GM12878 (cell line): ENCODE results near the gene SHOC1. TPM values are rescaled to one million over a fixed set of nuclear protein-coding genes. Genes with fewer than 3 reads are reported as not detected.

Experiments
- ATAC-seq: fragments of 200-7000 bp; cut with Tn5 transposase; 3 replicates; pipeline ENCODE4 v1.9.1; 2020; ENCODE audit warnings: mild to moderate bottlenecking, moderate library complexity
- BruUV-seq: library from RNA; stranded (reverse); fragments of 400-500 nt; replicated peaks from 2 replicates; lab custom pipeline; 2021; lab: Mats Ljungman, UMichigan
- CTCF ChIA-PET: fragments of 300-600 bp; sonication (Branson Sonifier 250); formaldehyde crosslinking; extraction: SDS; loops from one replicate; lab custom pipeline; 2021; ENCODE audit warnings: inconsistent platforms; lab: Yijun Ruan, JAX
- POLR2A ChIA-PET: fragments of 350-600 bp; formaldehyde crosslinking; extraction: SDS; loops from one replicate; lab custom pipeline; 2021; ENCODE audit warnings: inconsistent platforms; lab: Charles Lee
- RAD21 ChIA-PET: fragments of 300-600 bp; sonication (Branson Sonifier 250); formaldehyde crosslinking; loops from one replicate; lab custom pipeline; 2023; ENCODE audit warnings: antibody characterized with exemption; ENCODE audit not compliant: unreplicated experiment; lab: Charles Lee
- SMC1A ChIA-PET: fragments of 300-600 bp; sonication (Branson Sonifier 250); formaldehyde crosslinking; loops from one replicate; lab custom pipeline; 2023; ENCODE audit not compliant: unreplicated experiment, uncharacterized antibody; lab: Charles Lee
- DNase-seq: peaks from one replicate; pipeline ENCODE4 v3.0.0-alpha.2; 2011; ENCODE audit warnings: low read depth, low spot score
- FAIRE-seq: peaks from 3 replicates; lab custom pipeline; 2011; peaks lifted over from hg19 to GRCh38; lab: Jason Lieb, UNC
- H2AFZ ChIP-seq: 2 replicates; pipeline ENCODE4 v1.6.0; 2011; ENCODE audit warnings: low read depth, low read length, control low read depth; ENCODE audit not compliant: control insufficient read depth
- H3K27ac ChIP-seq: 2 replicates; pipeline ENCODE4 v1.5.1; 2011; ENCODE audit warnings: control low read depth; ENCODE audit not compliant: control insufficient read depth, insufficient read depth
- H3K27me3 ChIP-seq, 2 experiments: replicated peaks in 1 of 2; 2 replicates each; pipeline versions ENCODE4 v1.6.0 to v1.6.1; 2011; ENCODE audit warnings: low read length in 1 of 2; ENCODE audit not compliant: control insufficient read depth in 2 of 2, insufficient read depth in 2 of 2
- H3K36me3 ChIP-seq, 2 experiments: 2 replicates each; pipeline ENCODE4 v1.5.1; 2011; ENCODE audit warnings: low read length in 1 of 2; ENCODE audit not compliant: control insufficient read depth in 2 of 2, insufficient read depth in 2 of 2
- H3K4me1 ChIP-seq: 2 replicates; pipeline ENCODE4 v1.6.1; 2011; ENCODE audit warnings: mild to moderate bottlenecking, low read length, moderate library complexity, mixed read lengths; ENCODE audit not compliant: control insufficient read depth, insufficient read depth
- H3K4me2 ChIP-seq: 2 replicates; pipeline ENCODE4 v1.6.0; 2011; ENCODE audit warnings: control low read depth; ENCODE audit not compliant: control insufficient read depth, insufficient read depth
- H3K4me3 ChIP-seq: fragments of 200-600 bp; sonication (generic); 2 replicates; pipeline ENCODE4 v1.5.1; 2016
- H3K79me2 ChIP-seq: 2 replicates; pipeline ENCODE4 v1.6.0; 2011; ENCODE audit warnings: low read length; ENCODE audit not compliant: control insufficient read depth, insufficient read depth
- H3K9ac ChIP-seq: 2 replicates; pipeline ENCODE4 v1.8.0; 2011; ENCODE audit warnings: low read length, control low read depth, mixed read lengths; ENCODE audit not compliant: control insufficient read depth, insufficient read depth
- H3K9me3 ChIP-seq: replicated peaks from 3 replicates; pipeline ENCODE4 v1.5.1; 2011; ENCODE audit warnings: mild to moderate bottlenecking, low read length; ENCODE audit not compliant: control insufficient read depth, insufficient read depth
- H4K20me1 ChIP-seq: 2 replicates; pipeline ENCODE4 v1.6.0; 2011; ENCODE audit not compliant: control insufficient read depth, insufficient read depth
- ATF7 ChIP-seq: fragments of 450-650 bp; IDR thresholded peaks from 2 replicates; pipeline ENCODE4 v1.6.1; 2016; ENCODE audit warnings: low read depth, mild to moderate bottlenecking
- KLF5 ChIP-seq: fragments of 450-650 bp; IDR thresholded peaks from 2 replicates; pipeline ENCODE4 v1.6.1; 2014; ENCODE audit warnings: mild to moderate bottlenecking; ENCODE audit not compliant: partially characterized antibody
- RAD21 ChIP-seq: IDR thresholded peaks from 2 replicates; pipeline ENCODE4 v1.6.1; 2011; ENCODE audit warnings: mild to moderate bottlenecking, low read depth, low read length, moderate library complexity; ENCODE audit not compliant: insufficient read depth
- SMC3 ChIP-seq: IDR thresholded peaks from 2 replicates; pipeline ENCODE4 v1.6.1; 2011; ENCODE audit warnings: low read length, improper control_type of control experiment, borderline replicate concordance
- WGBS: methylation state at CpG from one replicate; pipeline ENCODE4 v1.1.6; 2016; ENCODE audit warnings: low lambda C conversion rate; ENCODE audit not compliant: insufficient replicate concordance, insufficient coverage; ENCODE audit errors: missing lambda C conversion rate; 5-methylcytosine and 5-hydroxymethylcytosine counted together
- in situ Hi-C: fragments of 300-500 bp; cut with MboI; formaldehyde crosslinking; loops from 9 replicates; pipeline ENCODE4 v1.14.3; 2018; ENCODE audit warnings: mixed read lengths
- intact Hi-C: fragments of 100-400 bp; cut with micrococcal nuclease; formaldehyde crosslinking; loops from one replicate; pipeline ENCODE4 v1.14.2; 2022; ENCODE audit not compliant: unreplicated experiment
- polyA plus RNA-seq, 11 experiments: library from polyadenylated mRNA; depleted of rRNA in 4 of 11; unstranded in 6 of 11; stranded (reverse) in 5 of 11; fragments of >200 nt; fragmentation: Nextera tagmentation in 4 of 11; fragmentation: Illumina TruSeq in 1 of 11; extraction: Ambion mirVana in 4 of 11; extraction: Trizol in 1 of 11; gene quantifications; 1 replicate in 1 of 11; 2 replicates in 10 of 11; pipeline versions ENCODE4 v1.2.1 to v1.2.3, GENCODE V29; 2011 to 2016; ENCODE audit warnings: inconsistent platforms in 2 of 11, missing spikeins in 2 of 11, low read depth in 1 of 11
- total RNA-seq, 4 experiments: library from RNA; depleted of rRNA in 3 of 4; stranded (reverse); fragments of >200 nt in 3 of 4; fragmentation: Illumina TruSeq in 1 of 4; extraction: Trizol in 1 of 4; gene quantifications; 2 replicates each; pipeline versions ENCODE4 v1.2.1 to v1.2.3, GENCODE V29; 2013 to 2021
- TF ChIP-seq, protein P1 (sequence below), 3 experiments: IDR thresholded peaks in 2 of 3; conservative IDR thresholded peaks in 1 of 3; 2 replicates each; pipeline ENCODE4 v1.5.1; 2011; ENCODE audit warnings: low read depth in 3 of 3, low read length in 3 of 3, mild to moderate bottlenecking in 3 of 3, control low read depth in 2 of 3, moderate library complexity in 2 of 3, inconsistent platforms in 1 of 3, mixed read lengths in 1 of 3; ENCODE audit not compliant: control insufficient read depth in 2 of 3, insufficient read depth in 1 of 3; ENCODE audit errors: extremely low read depth in 1 of 3

SHOC1 gene
- total and polyA plus RNA-seq, 10 of the 15 experiments (the other 5 are each of a cell fraction or from before 2014, with no cell fraction given), result under 0.01 to 0.11 (median 0.04) TPM; not detected in 3

DNA sequence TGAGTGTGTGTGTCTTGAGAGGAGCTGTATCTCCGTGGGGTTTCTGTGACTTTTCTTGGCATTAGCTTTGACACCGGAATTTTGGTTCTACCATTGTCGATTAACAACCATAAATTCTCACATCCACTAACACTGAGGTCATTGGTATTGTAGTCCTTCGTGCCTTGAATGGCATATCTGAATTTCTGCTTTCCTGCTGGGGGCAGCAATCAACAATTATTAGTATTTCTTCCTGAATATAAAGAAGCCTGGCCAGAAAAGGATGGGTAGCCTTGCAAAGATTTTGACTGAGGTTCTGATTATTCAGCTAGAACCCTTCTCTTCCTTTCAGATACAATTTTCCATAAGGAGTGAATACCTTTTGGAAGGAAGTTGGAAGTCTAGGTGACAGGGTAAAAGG lies 33.5 kb upstream of the SHOC1 start:
- Histone ChIP-seq H3K9me3 (no peaks in the 10 kb centered on the region), H3K4me3 (no peak overlapping the region), H3K9ac (no peak overlapping the region), H3K4me2 (no peak overlapping the region), H4K20me1 (no peaks in the 10 kb centered on the region), H3K36me3 (no peaks in the 10 kb centered on the region), H3K27me3 (no peaks in the 10 kb centered on the region), H3K79me2 (no peaks in the 10 kb centered on the region), H3K4me1 (no peaks in the 10 kb centered on the region), H2AFZ (no peak overlapping the region), H3K27ac (no peak overlapping the region)
- ChIA-PET SMC1A (interaction anchor here (0.9 to 1.9 kb wide), 7 partner anchors 11 to 265 kb away, joined by 3 to 15 read pairs (median 4); no protein-coding TSS in a partner anchor), RAD21 (interaction anchor here (1.2 to 3.3 kb wide), 3 partner anchors 146 to 249 kb away, joined by 3 to 24 read pairs (median 6); no protein-coding TSS in a partner anchor), POLR2A (no interaction called here), CTCF (interaction anchor here (0.6 to 8.9 kb wide), 5 partner anchors 149 to 821 kb away, joined by 3 to 65 read pairs (median 3); no protein-coding TSS in a partner anchor)
- in situ Hi-C loops (no loop called here), intact Hi-C loops (loop anchor here (1.0 kb wide), 1 partner anchor 246 kb away; no protein-coding TSS in a partner anchor)
- FAIRE-seq (no peak), ATAC-seq (peak; percentile 69), DNase-seq (no peak)
- no TSS peak for BruUV-seq
- WGBS, result 11% methylated on average over 4 of the region's 4 CpGs
- no peak for TF ChIP-seq KLF5
- TF ChIP-seq, protein P1, sequence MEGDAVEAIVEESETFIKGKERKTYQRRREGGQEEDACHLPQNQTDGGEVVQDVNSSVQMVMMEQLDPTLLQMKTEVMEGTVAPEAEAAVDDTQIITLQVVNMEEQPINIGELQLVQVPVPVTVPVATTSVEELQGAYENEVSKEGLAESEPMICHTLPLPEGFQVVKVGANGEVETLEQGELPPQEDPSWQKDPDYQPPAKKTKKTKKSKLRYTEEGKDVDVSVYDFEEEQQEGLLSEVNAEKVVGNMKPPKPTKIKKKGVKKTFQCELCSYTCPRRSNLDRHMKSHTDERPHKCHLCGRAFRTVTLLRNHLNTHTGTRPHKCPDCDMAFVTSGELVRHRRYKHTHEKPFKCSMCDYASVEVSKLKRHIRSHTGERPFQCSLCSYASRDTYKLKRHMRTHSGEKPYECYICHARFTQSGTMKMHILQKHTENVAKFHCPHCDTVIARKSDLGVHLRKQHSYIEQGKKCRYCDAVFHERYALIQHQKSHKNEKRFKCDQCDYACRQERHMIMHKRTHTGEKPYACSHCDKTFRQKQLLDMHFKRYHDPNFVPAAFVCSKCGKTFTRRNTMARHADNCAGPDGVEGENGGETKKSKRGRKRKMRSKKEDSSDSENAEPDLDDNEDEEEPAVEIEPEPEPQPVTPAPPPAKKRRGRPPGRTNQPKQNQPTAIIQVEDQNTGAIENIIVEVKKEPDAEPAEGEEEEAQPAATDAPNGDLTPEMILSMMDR (IDR thresholded peaks at IDR 0.05 in 2 of 3, conservative IDR thresholded peaks at IDR 0.05 in 1 of 3; ENCODE audit: control insufficient read depth in 2 of 3, extremely low read depth in 1 of 3, insufficient read depth in 1 of 3, low read depth in 3 of 3, low read length in 3 of 3), result peak in 2 of 3 experiments; percentile 38 to 53; a peak in 4 of 6 replicates
- peak; percentile 55; the same call in 1 of the 2 replicates for TF ChIP-seq SMC3
- TF ChIP-seq ATF7, result 0 out of 2 replicates have a peak, but pooled peaks have one; percentile 27
- peak; percentile 58 for TF ChIP-seq RAD21
